OCI-LY1 (cell line): ENCODE results near the gene SOST.

Experiments used
- EZH2 ChIP-seq: fragments of 200-600 bp; sonication (generic), shearing (Covaris generic); IDR thresholded peaks from 2 replicates; pipeline ENCODE4 v1.8.0; 2017; ENCODE audit warnings: borderline replicate concordance, mixed run types, mild to moderate bottlenecking, antibody characterized with exemption, low read length, moderate library complexity, mixed read lengths
- TF ChIP-seq, protein P1 (sequence below): fragments of 200-600 bp; sonication (generic), shearing (Covaris generic); IDR thresholded peaks from 2 replicates; pipeline ENCODE4 v1.5.1; 2017; ENCODE audit warnings: mild to moderate bottlenecking, antibody characterized with exemption, low read length, moderate library complexity, mixed read lengths

DNA sequence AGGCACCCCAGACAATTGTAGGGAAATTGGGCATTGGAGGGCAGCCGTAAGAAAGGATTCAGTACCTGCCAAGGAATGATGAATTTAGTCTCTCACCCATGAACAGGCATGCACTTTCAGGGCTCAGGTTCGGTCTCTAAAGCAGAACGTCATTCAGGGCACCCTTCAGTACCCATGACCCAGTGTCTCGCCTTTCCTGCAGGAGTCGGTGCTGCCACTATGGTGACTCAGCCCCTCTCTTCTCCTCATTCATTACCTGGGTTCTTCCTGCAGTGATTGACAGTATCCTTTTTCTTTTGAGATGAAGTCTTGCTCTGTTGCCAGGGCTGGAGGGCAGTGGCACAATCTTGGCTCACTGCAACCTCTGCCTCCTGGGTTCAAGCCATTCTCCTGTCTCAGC, 8.4 kb downstream of the SOST start:
- TF ChIP-seq, protein P1, sequence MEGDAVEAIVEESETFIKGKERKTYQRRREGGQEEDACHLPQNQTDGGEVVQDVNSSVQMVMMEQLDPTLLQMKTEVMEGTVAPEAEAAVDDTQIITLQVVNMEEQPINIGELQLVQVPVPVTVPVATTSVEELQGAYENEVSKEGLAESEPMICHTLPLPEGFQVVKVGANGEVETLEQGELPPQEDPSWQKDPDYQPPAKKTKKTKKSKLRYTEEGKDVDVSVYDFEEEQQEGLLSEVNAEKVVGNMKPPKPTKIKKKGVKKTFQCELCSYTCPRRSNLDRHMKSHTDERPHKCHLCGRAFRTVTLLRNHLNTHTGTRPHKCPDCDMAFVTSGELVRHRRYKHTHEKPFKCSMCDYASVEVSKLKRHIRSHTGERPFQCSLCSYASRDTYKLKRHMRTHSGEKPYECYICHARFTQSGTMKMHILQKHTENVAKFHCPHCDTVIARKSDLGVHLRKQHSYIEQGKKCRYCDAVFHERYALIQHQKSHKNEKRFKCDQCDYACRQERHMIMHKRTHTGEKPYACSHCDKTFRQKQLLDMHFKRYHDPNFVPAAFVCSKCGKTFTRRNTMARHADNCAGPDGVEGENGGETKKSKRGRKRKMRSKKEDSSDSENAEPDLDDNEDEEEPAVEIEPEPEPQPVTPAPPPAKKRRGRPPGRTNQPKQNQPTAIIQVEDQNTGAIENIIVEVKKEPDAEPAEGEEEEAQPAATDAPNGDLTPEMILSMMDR: no peak
- no peak for TF ChIP-seq EZH2
